GM12801 (cell line): ENCODE measurements around the gene ARHGEF28.

Experiments used
- CTCF ChIP-seq: IDR thresholded peaks from one replicate; pipeline ENCODE4 v1.5.1; 2011; ENCODE audit warnings: control low read depth; ENCODE audit not compliant: insufficient read length; ENCODE audit errors: extremely low read depth

The ARHGEF28 gene

GRCh38 chr5:73655521-73656160 lies 29.6 kb downstream of the ARHGEF28 start:
- no peak for TF ChIP-seq CTCF

GRCh38 chr5:73661753-73662152 lies 35.8 kb downstream of the ARHGEF28 start:
- TF ChIP-seq CTCF = no peak

- no peak for TF ChIP-seq CTCF
Measured at GRCh38 chr5:73663161-73663859, 37.3 kb downstream of the ARHGEF28 start.

- no peak for TF ChIP-seq CTCF
Measured at GRCh38 chr5:73663860-73664240, 37.9 kb downstream of the ARHGEF28 start.

- TF ChIP-seq CTCF = no peak
Measured at GRCh38 chr5:73664796-73665195, 38.8 kb downstream of the ARHGEF28 start.

- TF ChIP-seq CTCF = no peak
Measured at GRCh38 chr5:73666891-73667290, 40.9 kb downstream of the ARHGEF28 start.

- TF ChIP-seq CTCF = no peak
Measured at GRCh38 chr5:73668017-73668416, 42.0 kb downstream of the ARHGEF28 start.
